HG03469 (cell line): ENCODE data around the gene ZNF37A.
A peak's percentile ranks its signal among the peaks of the same experiment; 100 is the strongest.
"Not testable (repeated sequence)": the region's sequence is repeated elsewhere in the genome, so short reads cannot be mapped to it uniquely, and the experiment has no call there.

Experiments used
- ATAC-seq: cut with Tn5 transposase; IDR thresholded peaks from one replicate; pipeline ENCODE4 v1.9.1; 2021; ENCODE audit warnings: mild to moderate bottlenecking, moderate library complexity, moderate number of reproducible peaks; ENCODE audit not compliant: unreplicated experiment

The ZNF37A gene

GRCh38 chr10:38094158-38094926 is at the start of gene ZNF37A:
Gene ZNF37A (plus strand): TSS chr10:38094337. CDS start chr10:38096618, 2,281 bp downstream.
- peak; percentile 97 for ATAC-seq

- ATAC-seq, result no peak
Measured at GRCh38 chr10:38045129-38045528, 49.0 kb upstream of the ZNF37A start.

GRCh38 chr10:38047666-38048065 is 46.5 kb upstream of the ZNF37A start:
- ATAC-seq, result peak; percentile 76

- ATAC-seq, result no peak
Measured at GRCh38 chr10:38050212-38050611, 43.9 kb upstream of the ZNF37A start.

GRCh38 chr10:38054361-38054797 is 39.8 kb upstream of the ZNF37A start:
- ATAC-seq, result no peak

- ATAC-seq, result not testable (repeated sequence)
Measured at GRCh38 chr10:38055274-38055894, 38.8 kb upstream of the ZNF37A start.

GRCh38 chr10:38069663-38070062 is 24.5 kb upstream of the ZNF37A start:
- not testable (repeated sequence) for ATAC-seq

- no peak for ATAC-seq
Measured at GRCh38 chr10:38070501-38070900, 23.6 kb upstream of the ZNF37A start.

GRCh38 chr10:38072552-38072951 is 21.6 kb upstream of the ZNF37A start:
- peak; percentile 55 for ATAC-seq

GRCh38 chr10:38076687-38077086 is 17.4 kb upstream of the ZNF37A start:
- no peak for ATAC-seq

GRCh38 chr10:38093318-38093717 is 819 bp upstream of the ZNF37A start:
- not testable (repeated sequence) for ATAC-seq

GRCh38 chr10:38093816-38094157 is 350 bp upstream of the ZNF37A start:
- peak; percentile 3 for ATAC-seq

GRCh38 chr10:38094927-38095574 is 914 bp downstream of the ZNF37A start:
- ATAC-seq, result no peak

GRCh38 chr10:38102880-38103279 is 8.7 kb downstream of the ZNF37A start:
- ATAC-seq, result no peak

GRCh38 chr10:38103756-38104155 is 9.6 kb downstream of the ZNF37A start:
- no peak for ATAC-seq

GRCh38 chr10:38112159-38112558 is 18.0 kb downstream of the ZNF37A start:
- ATAC-seq, result no peak

- ATAC-seq, result no peak
Measured at GRCh38 chr10:38118072-38118807, 24.1 kb downstream of the ZNF37A start.

GRCh38 chr10:38119038-38119437 is 24.9 kb downstream of the ZNF37A start:
- ATAC-seq, result no peak

GRCh38 chr10:38127812-38128211 is 33.7 kb downstream of the ZNF37A start:
- no peak for ATAC-seq

- ATAC-seq, result no peak
Measured at GRCh38 chr10:38143587-38143986, 49.5 kb downstream of the ZNF37A start.
